ENCODE data around the gene PSMF1. TPM values are rescaled to one million over a fixed set of nuclear protein-coding genes. Genes with fewer than 3 reads are reported as not detected.

Gene PSMF1
- total and polyA plus RNA-seq, 2 experiments from 2014 or later: 73.7 to 84.2 TPM

- TF ChIP-seq ZNF462 (CRISPR knock-in tag; IDR thresholded peaks at IDR 0.05) (no peak), POLR2AphosphoS5 (IDR thresholded peaks at IDR 0.05; ENCODE audit: low read depth) (no peak), ZNF114 (CRISPR knock-in tag; IDR thresholded peaks at IDR 0.05) (no peak), CREB1 (CRISPR knock-in tag; IDR thresholded peaks at IDR 0.05; ENCODE audit: low read depth) (no peak), JUNB (IDR thresholded peaks at IDR 0.05; ENCODE audit: unreplicated experiment) (no peak), NANOG (IDR thresholded peaks at IDR 0.05; ENCODE audit: borderline replicate concordance) (no peak), ZNF331 (CRISPR knock-in tag; IDR thresholded peaks at IDR 0.05; ENCODE audit: low read depth) (no peak), STAT1 (IDR thresholded peaks at IDR 0.05; ENCODE audit: unreplicated experiment) (no peak)
- TF ChIP-seq, protein P1, sequence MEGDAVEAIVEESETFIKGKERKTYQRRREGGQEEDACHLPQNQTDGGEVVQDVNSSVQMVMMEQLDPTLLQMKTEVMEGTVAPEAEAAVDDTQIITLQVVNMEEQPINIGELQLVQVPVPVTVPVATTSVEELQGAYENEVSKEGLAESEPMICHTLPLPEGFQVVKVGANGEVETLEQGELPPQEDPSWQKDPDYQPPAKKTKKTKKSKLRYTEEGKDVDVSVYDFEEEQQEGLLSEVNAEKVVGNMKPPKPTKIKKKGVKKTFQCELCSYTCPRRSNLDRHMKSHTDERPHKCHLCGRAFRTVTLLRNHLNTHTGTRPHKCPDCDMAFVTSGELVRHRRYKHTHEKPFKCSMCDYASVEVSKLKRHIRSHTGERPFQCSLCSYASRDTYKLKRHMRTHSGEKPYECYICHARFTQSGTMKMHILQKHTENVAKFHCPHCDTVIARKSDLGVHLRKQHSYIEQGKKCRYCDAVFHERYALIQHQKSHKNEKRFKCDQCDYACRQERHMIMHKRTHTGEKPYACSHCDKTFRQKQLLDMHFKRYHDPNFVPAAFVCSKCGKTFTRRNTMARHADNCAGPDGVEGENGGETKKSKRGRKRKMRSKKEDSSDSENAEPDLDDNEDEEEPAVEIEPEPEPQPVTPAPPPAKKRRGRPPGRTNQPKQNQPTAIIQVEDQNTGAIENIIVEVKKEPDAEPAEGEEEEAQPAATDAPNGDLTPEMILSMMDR (conservative IDR thresholded peaks at IDR 0.05; ENCODE audit: low read depth in 2 of 2): no peak
Measured at GRCh38 chr20:1195226-1195625, 76.8 kb downstream of the PSMF1 start (continued).

- Histone ChIP-seq H3K27me3 (ENCODE audit: insufficient read depth) (no peaks in the 10 kb centered on the region), H3K4me1 (ENCODE audit: insufficient read depth) (no peaks in the 10 kb centered on the region), H3K36me3 (ENCODE audit: insufficient read depth) (no peaks in the 10 kb centered on the region), H3K27ac (ENCODE audit: low read depth) (no peak overlapping the region), H3K4me3 (no peak overlapping the region), H3K9me2 (ENCODE audit: insufficient read depth) (no peaks in the 10 kb centered on the region), H3K79me2 (replicated peaks; ENCODE audit: insufficient read depth) (no peaks in the 10 kb centered on the region), H4K20me1 (replicated peaks; ENCODE audit: insufficient read depth) (no peaks in the 10 kb centered on the region), H3K4me2 (no peak overlapping the region), H3F3A (replicated peaks; ENCODE audit: low read depth) (no peaks in the 10 kb centered on the region), H2AFZ (no peak overlapping the region)
- ATAC-seq: no peak
- Mint-ChIP-seq H3K9me3 (no peaks in the 10 kb centered on the region), H3K36me3 (ENCODE audit: low read depth) (no peaks in the 10 kb centered on the region), H3K27ac (no peak overlapping the region), H3K4me1 (no peaks in the 10 kb centered on the region), H3K27me3 (ENCODE audit: insufficient read depth, low read depth, poor library complexity) (peaks cover 1% of the 10 kb centered on the region), H3K4me3 (no peak overlapping the region)
- DNase-seq (ENCODE audit: low spot score): no peak
- TF ChIP-seq EZH2 (IDR thresholded peaks at IDR 0.05; ENCODE audit: low read depth, unreplicated experiment) (no peak), CREB1 (CRISPR knock-in tag; IDR thresholded peaks at IDR 0.05; ENCODE audit: low read depth) (no peak), ZNF331 (CRISPR knock-in tag; IDR thresholded peaks at IDR 0.05; ENCODE audit: low read depth) (no peak)
- TF ChIP-seq, protein P1 (conservative IDR thresholded peaks at IDR 0.05; ENCODE audit: low read depth in 2 of 2): no peak
Measured at GRCh38 chr20:1196634-1197033, 78.2 kb downstream of the PSMF1 start.
